ENCODE results near the gene CHKA.

CHKA gene

DNA sequence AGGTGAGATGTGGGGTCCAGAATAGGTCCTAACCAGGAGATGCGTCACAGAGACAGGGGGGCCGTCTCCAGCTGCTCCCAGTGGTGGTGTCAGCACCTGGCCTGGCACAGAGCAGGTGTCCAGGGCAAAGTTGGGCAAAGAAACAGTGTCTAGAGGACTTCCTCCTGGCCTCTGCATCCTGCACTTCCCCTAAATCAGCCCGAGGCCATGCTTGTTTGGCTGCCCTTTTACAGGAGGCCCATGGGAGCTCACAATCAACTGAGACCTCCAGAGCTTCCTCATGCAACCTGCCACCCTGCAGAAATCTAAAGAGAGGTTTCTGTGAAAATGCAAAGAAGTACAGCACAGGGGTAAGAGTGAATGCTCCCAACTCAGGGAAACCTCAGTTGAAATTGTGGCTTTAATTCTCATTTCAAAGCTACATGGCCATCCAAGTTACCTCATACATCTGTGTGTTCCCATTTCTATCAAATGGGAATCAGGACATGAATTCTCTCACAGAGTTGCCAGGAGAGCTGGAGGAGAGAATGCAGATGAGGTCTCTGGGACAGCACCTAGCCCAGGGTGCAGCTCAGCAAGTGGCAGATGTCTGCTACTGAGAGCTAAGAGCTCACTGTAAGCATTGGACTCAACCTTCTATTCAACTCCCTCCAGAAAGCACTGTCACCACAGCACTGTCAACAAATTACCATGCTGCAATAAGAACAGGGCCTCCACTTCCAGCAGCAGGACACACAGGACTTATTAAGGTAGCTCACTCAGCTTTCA, 49.7 kb downstream of the CHKA start:
- DNase-seq (ENCODE audit: low read depth in 2 of 2), result no peak

DNA sequence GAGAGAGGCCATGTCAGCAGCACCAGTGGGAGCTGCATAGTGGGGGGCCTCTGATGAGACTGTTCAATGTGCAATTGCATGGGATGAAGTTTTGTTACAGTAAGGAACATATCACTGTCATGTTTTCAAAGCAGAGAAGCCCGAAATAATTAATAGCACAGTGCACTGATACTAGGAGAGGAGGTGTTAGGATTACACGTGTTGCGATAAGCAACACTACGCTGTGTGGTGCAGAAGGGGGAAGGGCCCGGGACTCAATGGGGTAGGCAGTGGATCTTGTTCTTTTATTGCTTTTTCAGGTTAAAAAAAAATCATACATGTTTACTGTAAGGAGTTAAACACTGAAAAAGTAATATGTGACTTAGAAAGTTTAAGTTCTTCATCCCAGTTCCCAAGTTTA, 53.2 kb downstream of the CHKA start:
- DNase-seq (ENCODE audit: low read depth in 2 of 2), result no peak

DNA sequence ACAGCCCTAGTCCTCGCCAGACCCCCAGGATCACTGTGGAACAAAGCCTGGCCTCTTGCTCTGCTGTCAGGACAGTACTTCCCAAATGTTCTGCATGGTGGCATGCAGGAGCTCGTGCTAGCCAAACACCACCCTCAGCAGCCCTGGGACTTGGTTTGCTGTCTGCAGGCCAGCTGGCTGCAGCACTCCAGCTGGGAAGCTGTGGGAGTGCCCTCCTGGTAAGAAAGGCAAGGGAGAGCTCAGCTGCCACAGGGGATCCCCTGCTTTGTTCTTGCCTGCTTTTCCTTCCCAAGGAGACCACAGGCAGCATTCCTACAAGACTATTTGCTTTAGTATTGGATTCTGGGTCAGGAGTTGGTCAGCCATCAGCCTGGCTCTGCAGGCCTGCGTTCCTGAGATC, 54.4 kb downstream of the CHKA start:
- DNase-seq (ENCODE audit: low read depth in 2 of 2), result no peak

DNA sequence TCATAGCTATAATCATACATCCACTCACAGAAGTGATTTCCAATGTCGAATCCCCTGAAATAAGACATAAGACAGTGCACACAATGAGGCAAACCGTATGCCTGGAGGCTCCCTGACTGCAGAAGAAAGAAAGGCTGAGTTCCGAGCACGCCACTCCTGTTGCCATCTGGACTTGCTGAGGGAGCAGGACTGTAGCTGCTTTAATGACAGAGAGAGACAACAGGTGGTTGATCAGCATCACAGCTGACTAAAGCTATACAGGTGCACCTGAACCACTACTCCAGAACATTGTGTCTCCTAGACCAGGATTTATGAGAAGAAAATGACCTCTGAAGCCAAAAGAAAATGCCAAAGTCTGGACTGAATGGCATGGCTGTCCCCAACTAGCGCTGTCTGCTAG, 55.3 kb downstream of the CHKA start:
- DNase-seq (ENCODE audit: low read depth in 2 of 2), result no peak

DNA sequence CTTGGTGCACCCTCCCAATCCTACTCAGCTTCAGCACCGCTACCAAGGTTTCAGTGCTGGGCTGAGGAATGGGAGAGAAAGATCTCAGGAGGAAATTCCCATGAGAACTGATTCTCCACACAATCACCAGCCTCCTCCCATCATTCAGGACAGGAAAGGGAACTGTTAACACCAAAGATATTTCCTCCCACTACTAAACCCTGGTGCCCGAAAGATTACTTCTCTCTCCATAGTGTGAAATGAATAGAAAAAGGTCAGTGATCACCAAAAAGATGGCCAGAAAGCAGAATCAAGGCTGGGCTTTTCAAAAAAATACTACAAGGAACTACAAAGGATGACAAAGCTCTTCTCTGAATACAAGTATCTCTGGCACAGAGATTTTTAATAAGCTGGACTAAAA, 56.3 kb downstream of the CHKA start:
- DNase-seq (ENCODE audit: low read depth in 2 of 2), result no peak

DNA sequence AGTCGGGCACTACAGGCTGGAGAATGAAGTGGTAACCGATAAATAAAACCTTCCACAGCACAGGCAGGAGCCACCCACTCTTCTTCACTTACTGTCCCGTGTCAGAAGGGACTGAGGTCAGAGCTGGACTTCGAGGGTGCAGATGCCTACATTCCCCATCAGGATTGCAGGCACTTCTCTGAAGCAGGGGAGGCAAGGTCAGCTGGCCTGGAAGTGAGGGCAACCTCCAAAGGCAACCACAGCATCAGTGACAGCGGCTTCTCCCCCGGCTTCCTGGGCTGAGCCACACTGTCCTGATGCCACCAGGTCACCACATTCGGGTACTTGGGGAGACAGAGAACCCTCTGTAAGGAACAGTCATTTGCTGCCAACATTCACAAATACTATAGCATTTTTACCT, 59.7 kb downstream of the CHKA start:
- DNase-seq (ENCODE audit: low read depth in 2 of 2), result no peak

GRCh38 chr11:68057807-68058206, 63.4 kb downstream of the CHKA start:
- DNase-seq (ENCODE audit: low read depth in 2 of 2), result no peak

DNA sequence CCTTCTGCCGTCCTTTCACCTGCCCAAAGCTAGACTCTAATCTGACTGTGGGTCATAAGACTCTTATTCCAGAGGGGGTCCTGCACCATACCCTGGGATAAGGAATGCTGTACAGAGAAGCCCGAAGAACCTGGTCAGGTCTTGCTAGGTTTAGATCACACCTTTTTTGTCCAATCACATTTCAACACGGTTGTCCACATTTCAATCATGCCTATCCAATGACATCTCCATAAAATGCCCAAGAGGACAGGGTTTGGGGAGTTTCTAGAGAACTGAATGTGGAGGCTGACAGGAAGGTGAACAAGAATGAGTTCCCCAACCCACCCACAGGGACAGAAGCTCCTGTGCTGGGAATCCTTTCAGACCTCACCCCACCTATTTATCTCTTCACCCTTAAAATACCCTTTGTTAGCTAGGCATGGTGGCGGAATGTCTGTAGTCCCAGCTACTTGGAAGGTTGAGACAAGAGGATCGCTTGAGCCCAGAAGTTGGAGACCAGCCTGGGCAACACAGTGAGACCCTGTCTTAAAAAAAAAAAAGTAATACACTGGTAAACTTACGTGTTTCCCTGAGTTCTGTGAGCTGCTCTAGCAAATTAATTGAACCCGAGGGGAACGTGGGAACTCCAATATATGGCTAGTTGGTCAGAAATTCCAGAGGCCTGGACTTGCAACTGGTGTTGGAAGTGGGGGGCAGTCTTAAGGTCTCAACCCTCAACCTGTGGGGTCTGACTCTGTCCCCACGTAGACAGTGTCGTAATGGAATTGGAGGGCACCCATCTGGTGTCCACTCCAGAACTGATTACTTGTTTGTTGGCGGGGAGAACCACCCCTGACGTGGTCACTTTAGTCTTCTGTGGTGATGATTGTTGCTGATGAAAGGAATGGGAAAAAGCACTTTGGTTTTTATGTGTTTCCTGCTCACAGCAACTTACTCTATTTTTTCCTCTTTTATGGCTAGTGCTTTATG, 64.6 kb downstream of the CHKA start:
- DNase-seq (ENCODE audit: low read depth in 2 of 2), result no peak

DNA sequence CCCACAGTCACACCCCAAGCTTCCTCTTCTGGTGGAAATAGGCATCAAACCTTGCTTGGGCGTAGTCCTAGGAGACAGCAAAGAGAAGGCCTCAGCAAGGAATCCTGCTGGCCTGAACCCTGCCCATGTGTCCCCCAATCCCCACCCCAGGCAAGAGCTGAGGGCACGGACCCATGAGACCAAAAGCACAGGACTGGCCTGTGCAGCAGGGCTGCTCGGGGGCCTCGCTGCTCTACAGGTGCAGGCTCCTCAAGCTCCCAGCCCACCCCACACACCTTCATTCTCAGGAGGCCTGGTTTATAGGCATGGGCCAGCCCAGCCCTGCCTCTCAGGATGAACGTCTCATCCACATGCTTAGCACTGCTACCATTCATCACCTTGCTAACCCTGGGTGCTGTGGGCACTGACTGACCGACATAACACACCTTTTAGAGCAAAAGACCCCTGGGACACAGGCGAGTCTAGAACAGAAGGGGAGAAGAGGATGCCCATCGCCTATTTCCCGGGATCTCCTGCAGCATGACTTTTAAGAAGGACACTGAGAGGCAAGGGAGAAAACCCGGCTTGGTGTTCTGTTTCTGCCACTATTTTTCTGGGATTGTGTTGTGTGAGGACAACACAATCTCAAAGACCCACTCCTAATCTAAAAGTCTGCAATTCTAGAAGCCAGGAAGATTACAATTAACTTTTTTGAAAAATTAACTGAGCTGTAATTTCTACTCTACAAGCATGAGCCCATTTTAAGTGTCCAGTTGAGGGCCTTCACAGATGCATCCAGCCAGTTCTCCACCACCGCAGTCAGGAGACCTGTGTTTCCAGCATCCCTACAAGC, 67.0 kb downstream of the CHKA start:
- DNase-seq (ENCODE audit: low read depth in 2 of 2), result no peak

GRCh38 chr11:68053117-68053516, 68.1 kb downstream of the CHKA start:
- DNase-seq (ENCODE audit: low read depth in 2 of 2), result no peak

- no peak for DNase-seq (ENCODE audit: low read depth in 2 of 2)
Observed at GRCh38 chr11:68052137-68052873, 68.9 kb downstream of the CHKA start.

- DNase-seq (ENCODE audit: low read depth in 2 of 2), result no peak
Observed at GRCh38 chr11:68051191-68052136, 69.7 kb downstream of the CHKA start.

GRCh38 chr11:68050371-68050841, 70.8 kb downstream of the CHKA start:
- DNase-seq (ENCODE audit: low read depth in 2 of 2), result no peak

- no peak for DNase-seq (ENCODE audit: low read depth in 2 of 2)
Observed at GRCh38 chr11:68049509-68050370, 71.4 kb downstream of the CHKA start.

GRCh38 chr11:68048681-68049508, 72.3 kb downstream of the CHKA start:
- DNase-seq (ENCODE audit: low read depth in 2 of 2), result no peak

- DNase-seq (ENCODE audit: low read depth in 2 of 2), result no peak
Observed at GRCh38 chr11:68047437-68048290, 73.5 kb downstream of the CHKA start.

DNA sequence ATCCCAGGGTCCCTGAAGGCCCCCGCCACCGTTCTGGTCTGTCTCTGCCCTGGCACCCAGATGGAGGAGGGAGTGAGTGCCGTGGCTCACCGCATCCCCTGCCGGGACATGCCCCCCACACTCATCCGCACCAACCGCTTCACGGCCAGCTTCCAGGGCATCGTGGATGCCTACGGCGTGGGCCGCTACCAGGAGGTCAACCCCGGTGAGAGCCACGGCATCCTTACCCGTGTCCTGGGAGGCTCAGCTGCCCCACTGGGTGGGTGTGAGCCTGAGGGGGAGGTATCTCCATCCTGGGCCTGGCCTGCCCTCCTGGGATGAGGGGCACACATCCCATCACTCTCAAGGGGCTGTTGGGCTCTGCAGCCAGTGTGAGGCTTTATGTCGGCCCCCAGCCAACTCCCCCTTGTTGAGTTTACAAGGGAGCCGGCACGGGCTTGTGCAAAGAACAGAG, 76.3 kb downstream of the CHKA start:
- no peak for DNase-seq (ENCODE audit: low read depth in 2 of 2)

Measured in stimulated activated CD8-positive, alpha-beta memory T cell treated with anti-CD3 and anti-CD28 coated beads, Interleukin-15, amount 100 ng/mL, for 4 hours (primary cell).